BLaER1 (cell line): ENCODE data around the gene CUL7.
A peak's percentile ranks its signal among the peaks of the same experiment; 100 is the strongest.

Source experiments
- H3K27ac ChIP-seq: shearing (Covaris generic); formaldehyde crosslinking; 2 replicates; pipeline ENCODE4 v1.8.1; 2022
- H3K27me3 ChIP-seq: shearing (Covaris generic); formaldehyde crosslinking; 2 replicates; pipeline ENCODE4 v1.8.1; 2022
- H3K36me3 ChIP-seq: shearing (Covaris generic); formaldehyde crosslinking; 2 replicates; pipeline ENCODE4 v1.8.1; 2022
- H3K4me1 ChIP-seq: shearing (Covaris generic); formaldehyde crosslinking; 2 replicates; pipeline ENCODE4 v1.8.1; 2022
- H3K4me2 ChIP-seq: shearing (Covaris generic); formaldehyde crosslinking; 2 replicates; pipeline ENCODE4 v1.8.1; 2022
- H3K4me3 ChIP-seq: shearing (Covaris generic); formaldehyde crosslinking; 2 replicates; pipeline ENCODE4 v1.8.1; 2022
- H3K9ac ChIP-seq: shearing (Covaris generic); formaldehyde crosslinking; 2 replicates; pipeline ENCODE4 v1.8.1; 2022
- H3K9me3 ChIP-seq: shearing (Covaris generic); formaldehyde crosslinking; 2 replicates; pipeline ENCODE4 v1.8.1; 2022
- H4K20me1 ChIP-seq: shearing (Covaris generic); formaldehyde crosslinking; 2 replicates; pipeline ENCODE4 v1.8.1; 2022
- Cebpa-rat ChIP-seq: shearing (Covaris generic); IDR thresholded peaks from 2 replicates; pipeline ENCODE4 v1.8.1; 2022

CUL7 gene

GRCh38 chr6:43078691-43079090 is 25.0 kb upstream of the CUL7 start:
- no peak overlapping the region for H3K4me2 ChIP-seq
- no peak overlapping the region for H3K27ac ChIP-seq
- H3K4me1 ChIP-seq = peaks cover 61% of the 10 kb centered on the region

GRCh38 chr6:43077981-43078511 is 24.4 kb upstream of the CUL7 start:
- Histone ChIP-seq H3K9me3 (no peaks in the 10 kb centered on the region), H4K20me1 (peaks cover 57% of the 10 kb centered on the region), H3K27ac (no peak overlapping the region), H3K4me2 (peak overlapping the region; percentile 94), H3K4me3 (peak overlapping the region; percentile 100), H3K4me1 (peaks cover 54% of the 10 kb centered on the region), H3K9ac (peak overlapping the region; percentile 94; the same call in 1 of the 2 replicates), H3K27me3 (no peaks in the 10 kb centered on the region), H3K36me3 (peaks cover 12% of the 10 kb centered on the region)
- no peak for TF ChIP-seq Cebpa-rat

More at GRCh38 chr6:43078691-43079090, 25.0 kb upstream of the CUL7 start:
- no peak for TF ChIP-seq Cebpa-rat
- Histone ChIP-seq H4K20me1 (peaks cover 63% of the 10 kb centered on the region), H3K36me3 (peaks cover 6% of the 10 kb centered on the region), H3K9ac (no peak overlapping the region), H3K9me3 (no peaks in the 10 kb centered on the region), H3K4me3 (no peak overlapping the region), H3K27me3 (no peaks in the 10 kb centered on the region)

GRCh38 chr6:43077333-43077809 is 23.7 kb upstream of the CUL7 start:
- no peaks in the 10 kb centered on the region for H3K9me3 ChIP-seq
- peak overlapping the region; percentile 83 for H3K27ac ChIP-seq
- H3K4me3 ChIP-seq = peak overlapping the region; percentile 100
- H3K9ac ChIP-seq = peak overlapping the region; percentile 94
- peaks cover 19% of the 10 kb centered on the region for H3K36me3 ChIP-seq
- no peaks in the 10 kb centered on the region for H3K27me3 ChIP-seq
- peaks cover 51% of the 10 kb centered on the region for H3K4me1 ChIP-seq
- peaks cover 50% of the 10 kb centered on the region for H4K20me1 ChIP-seq
- H3K4me2 ChIP-seq = peak overlapping the region; percentile 94
- TF ChIP-seq Cebpa-rat = no peak

GRCh38 chr6:43076464-43077332 is 23.0 kb upstream of the CUL7 start:
- H3K4me1 ChIP-seq = peaks cover 46% of the 10 kb centered on the region

GRCh38 chr6:43075670-43076463 is 22.2 kb upstream of the CUL7 start, which contains the start of gene PTK7:
PTK7 (plus strand) TSS chr6:43076314; CDS start chr6:43076489, 175 bp downstream.
- Histone ChIP-seq H3K27ac (peak within 1 kb of the TSS; percentile 83), H3K27me3 (no peaks in the 10 kb centered on the region), H3K4me2 (peak within 1 kb of the TSS; percentile 94), H4K20me1 (peaks cover 35% of the 10 kb centered on the region), H3K9me3 (no peaks in the 10 kb centered on the region), H3K4me1 (peaks cover 38% of the 10 kb centered on the region), H3K36me3 (peaks cover 26% of the 10 kb centered on the region), H3K4me3 (peak within 1 kb of the TSS; percentile 100), H3K9ac (peak within 1 kb of the TSS; percentile 94)
- TF ChIP-seq Cebpa-rat = no peak

More at GRCh38 chr6:43076464-43077332, 23.0 kb upstream of the CUL7 start:
- H4K20me1 ChIP-seq = peaks cover 43% of the 10 kb centered on the region
- peak overlapping the region; percentile 100 for H3K4me3 ChIP-seq
- peak overlapping the region; percentile 83 for H3K27ac ChIP-seq
- peak overlapping the region; percentile 94 for H3K4me2 ChIP-seq
- H3K36me3 ChIP-seq = peaks cover 23% of the 10 kb centered on the region
- H3K9me3 ChIP-seq = no peaks in the 10 kb centered on the region
- no peaks in the 10 kb centered on the region for H3K27me3 ChIP-seq
- no peak for TF ChIP-seq Cebpa-rat
- H3K9ac ChIP-seq = peak overlapping the region; percentile 94

GRCh38 chr6:43074847-43075669 is 21.4 kb upstream of the CUL7 start:
- peaks cover 37% of the 10 kb centered on the region for H3K4me1 ChIP-seq

GRCh38 chr6:43070028-43070632 is 16.5 kb upstream of the CUL7 start:
- no peak for TF ChIP-seq Cebpa-rat
- Histone ChIP-seq H3K4me2 (no peak overlapping the region), H3K9ac (no peak overlapping the region), H3K27ac (no peak overlapping the region), H4K20me1 (no peaks in the 10 kb centered on the region), H3K4me3 (no peak overlapping the region), H3K4me1 (peaks cover 2% of the 10 kb centered on the region), H3K27me3 (no peaks in the 10 kb centered on the region), H3K36me3 (peaks cover 40% of the 10 kb centered on the region), H3K9me3 (no peaks in the 10 kb centered on the region)

More at GRCh38 chr6:43074847-43075669, 21.4 kb upstream of the CUL7 start:
- H3K36me3 ChIP-seq = peaks cover 23% of the 10 kb centered on the region
- peaks cover 30% of the 10 kb centered on the region for H4K20me1 ChIP-seq
- H3K4me2 ChIP-seq = peak overlapping the region; percentile 78
- peak overlapping the region; percentile 56 for H3K27ac ChIP-seq
- no peaks in the 10 kb centered on the region for H3K9me3 ChIP-seq
- TF ChIP-seq Cebpa-rat = no peak
- H3K9ac ChIP-seq = peak overlapping the region; percentile 63; the same call in 1 of the 2 replicates
- H3K4me3 ChIP-seq = no peak overlapping the region
- H3K27me3 ChIP-seq = no peaks in the 10 kb centered on the region

- Histone ChIP-seq H3K4me2 (no peak overlapping the region), H3K27me3 (no peaks in the 10 kb centered on the region), H3K9me3 (no peaks in the 10 kb centered on the region), H3K4me1 (peaks cover 26% of the 10 kb centered on the region), H3K4me3 (no peak overlapping the region), H4K20me1 (no peaks in the 10 kb centered on the region), H3K9ac (no peak overlapping the region), H3K27ac (no peak overlapping the region), H3K36me3 (peaks cover 44% of the 10 kb centered on the region)
- TF ChIP-seq Cebpa-rat = no peak
Measured at GRCh38 chr6:43062818-43063217, 9.2 kb upstream of the CUL7 start.
